ENCODE data around the gene PDZD4.

DNA sequence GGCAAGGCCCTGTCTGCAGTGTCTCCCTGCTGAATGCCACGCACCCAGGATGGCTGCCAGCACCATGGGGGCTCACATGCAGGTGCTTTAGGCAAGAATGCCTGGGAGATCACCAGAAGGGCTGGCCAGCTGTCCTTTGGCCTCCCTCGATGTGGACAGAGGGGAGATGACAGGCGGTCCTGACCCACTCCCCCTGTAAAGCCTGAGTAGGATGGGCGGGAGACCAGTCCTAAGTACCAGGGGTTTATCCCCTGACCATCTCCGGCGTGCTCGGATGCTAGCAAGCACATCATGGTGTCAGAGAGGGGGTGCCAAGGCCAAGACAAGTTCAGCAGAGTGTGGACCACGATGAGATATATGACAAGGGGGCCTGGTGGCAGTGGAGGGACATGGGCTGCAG lies 5.3 kb downstream of the PDZD4 start:
- TF ChIP-seq EZH2 (IDR thresholded peaks at IDR 0.05; ENCODE audit: borderline replicate concordance, control insufficient read depth, low read depth, low read length) (no peak), ZNF274 (IDR thresholded peaks at IDR 0.05; ENCODE audit: insufficient read depth, insufficient read length) (no peak), ETV6 (conservative IDR thresholded peaks at IDR 0.05 in 1 of 2, IDR thresholded peaks at IDR 0.05 in 1 of 2; ENCODE audit: borderline replicate concordance in 1 of 2, low read depth in 1 of 2) (no peak), CHD2 (IDR thresholded peaks at IDR 0.05; ENCODE audit: borderline replicate concordance, low read depth, low read length) (no peak), SIN3A (IDR thresholded peaks at IDR 0.05; ENCODE audit: low read depth, low read length) (no peak), SMC3 (IDR thresholded peaks at IDR 0.05; ENCODE audit: borderline replicate concordance, low read length) (no peak), BHLHE40 (IDR thresholded peaks at IDR 0.05; ENCODE audit: borderline replicate concordance in 1 of 2, low read depth in 2 of 2, low read length in 1 of 2) (no peak), HCFC1 (IDR thresholded peaks at IDR 0.05; ENCODE audit: low read length) (no peak)
- TF ChIP-seq, protein P1, sequence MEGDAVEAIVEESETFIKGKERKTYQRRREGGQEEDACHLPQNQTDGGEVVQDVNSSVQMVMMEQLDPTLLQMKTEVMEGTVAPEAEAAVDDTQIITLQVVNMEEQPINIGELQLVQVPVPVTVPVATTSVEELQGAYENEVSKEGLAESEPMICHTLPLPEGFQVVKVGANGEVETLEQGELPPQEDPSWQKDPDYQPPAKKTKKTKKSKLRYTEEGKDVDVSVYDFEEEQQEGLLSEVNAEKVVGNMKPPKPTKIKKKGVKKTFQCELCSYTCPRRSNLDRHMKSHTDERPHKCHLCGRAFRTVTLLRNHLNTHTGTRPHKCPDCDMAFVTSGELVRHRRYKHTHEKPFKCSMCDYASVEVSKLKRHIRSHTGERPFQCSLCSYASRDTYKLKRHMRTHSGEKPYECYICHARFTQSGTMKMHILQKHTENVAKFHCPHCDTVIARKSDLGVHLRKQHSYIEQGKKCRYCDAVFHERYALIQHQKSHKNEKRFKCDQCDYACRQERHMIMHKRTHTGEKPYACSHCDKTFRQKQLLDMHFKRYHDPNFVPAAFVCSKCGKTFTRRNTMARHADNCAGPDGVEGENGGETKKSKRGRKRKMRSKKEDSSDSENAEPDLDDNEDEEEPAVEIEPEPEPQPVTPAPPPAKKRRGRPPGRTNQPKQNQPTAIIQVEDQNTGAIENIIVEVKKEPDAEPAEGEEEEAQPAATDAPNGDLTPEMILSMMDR (IDR thresholded peaks at IDR 0.05 in 2 of 3, conservative IDR thresholded peaks at IDR 0.05 in 1 of 3; ENCODE audit: control insufficient read depth in 2 of 3, extremely low read depth in 1 of 3, insufficient read depth in 1 of 3, low read depth in 3 of 3, low read length in 3 of 3) = no peak
- TF ChIP-seq, protein P2, sequence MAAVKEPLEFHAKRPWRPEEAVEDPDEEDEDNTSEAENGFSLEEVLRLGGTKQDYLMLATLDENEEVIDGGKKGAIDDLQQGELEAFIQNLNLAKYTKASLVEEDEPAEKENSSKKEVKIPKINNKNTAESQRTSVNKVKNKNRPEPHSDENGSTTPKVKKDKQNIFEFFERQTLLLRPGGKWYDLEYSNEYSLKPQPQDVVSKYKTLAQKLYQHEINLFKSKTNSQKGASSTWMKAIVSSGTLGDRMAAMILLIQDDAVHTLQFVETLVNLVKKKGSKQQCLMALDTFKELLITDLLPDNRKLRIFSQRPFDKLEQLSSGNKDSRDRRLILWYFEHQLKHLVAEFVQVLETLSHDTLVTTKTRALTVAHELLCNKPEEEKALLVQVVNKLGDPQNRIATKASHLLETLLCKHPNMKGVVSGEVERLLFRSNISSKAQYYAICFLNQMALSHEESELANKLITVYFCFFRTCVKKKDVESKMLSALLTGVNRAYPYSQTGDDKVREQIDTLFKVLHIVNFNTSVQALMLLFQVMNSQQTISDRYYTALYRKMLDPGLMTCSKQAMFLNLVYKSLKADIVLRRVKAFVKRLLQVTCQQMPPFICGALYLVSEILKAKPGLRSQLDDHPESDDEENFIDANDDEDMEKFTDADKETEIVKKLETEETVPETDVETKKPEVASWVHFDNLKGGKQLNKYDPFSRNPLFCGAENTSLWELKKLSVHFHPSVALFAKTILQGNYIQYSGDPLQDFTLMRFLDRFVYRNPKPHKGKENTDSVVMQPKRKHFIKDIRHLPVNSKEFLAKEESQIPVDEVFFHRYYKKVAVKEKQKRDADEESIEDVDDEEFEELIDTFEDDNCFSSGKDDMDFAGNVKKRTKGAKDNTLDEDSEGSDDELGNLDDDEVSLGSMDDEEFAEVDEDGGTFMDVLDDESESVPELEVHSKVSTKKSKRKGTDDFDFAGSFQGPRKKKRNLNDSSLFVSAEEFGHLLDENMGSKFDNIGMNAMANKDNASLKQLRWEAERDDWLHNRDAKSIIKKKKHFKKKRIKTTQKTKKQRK (IDR thresholded peaks at IDR 0.05; ENCODE audit: low read depth, low read length) = no peak

Measured in GM12878 (cell line).